Erythroblast (primary cell): ENCODE data around the gene KCNJ11.

Experiments
- GATA1 ChIP-seq: IDR thresholded peaks from 2 replicates; pipeline ENCODE4 v1.6.1; 2011; ENCODE audit warnings: low read depth, mild to moderate bottlenecking, control low read depth, low read length, moderate library complexity
- POLR2A ChIP-seq: IDR thresholded peaks from 2 replicates; pipeline ENCODE4 v1.6.1; 2011; ENCODE audit warnings: mild to moderate bottlenecking, low read length

DNA sequence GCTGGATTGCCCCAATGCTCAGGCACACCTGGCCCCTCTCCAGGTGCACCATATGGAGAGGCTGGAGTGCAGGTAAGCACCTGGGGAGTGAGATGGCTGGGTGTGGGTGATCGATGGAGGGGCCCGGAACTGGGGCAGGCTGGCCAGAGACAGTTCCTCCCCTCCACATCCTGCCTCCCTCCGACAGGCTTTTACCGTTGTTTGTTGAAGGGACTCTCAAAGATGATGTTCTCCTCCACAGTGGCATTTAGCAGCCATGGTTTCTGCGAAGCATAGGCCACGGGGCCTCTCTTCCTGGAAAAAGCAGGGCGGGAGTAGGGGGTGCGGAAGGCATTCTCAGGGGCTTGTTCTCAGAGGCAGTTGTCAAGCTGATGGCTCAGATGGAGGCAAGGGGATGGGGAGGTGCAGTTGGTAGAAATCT is 25.9 kb upstream of the KCNJ11 start:
- TF ChIP-seq POLR2A (no peak), GATA1 (no peak)
